Rectal smooth muscle tissue (tissue), 1 donor: Measurements from ENCODE around the gene TNP2.

Experiments
- H3K27ac ChIP-seq: one replicate; pipeline ENCODE4 v1.7.0; 2013; ENCODE audit warnings: low read depth, low read length, inconsistent platforms
- H3K27me3 ChIP-seq: one replicate; pipeline ENCODE4 v1.7.0; 2013; ENCODE audit warnings: low read length; ENCODE audit not compliant: control insufficient read depth, insufficient read depth
- H3K36me3 ChIP-seq: one replicate; pipeline ENCODE4 v1.7.0; 2013; ENCODE audit warnings: low read length; ENCODE audit not compliant: control insufficient read depth, insufficient read depth
- H3K4me1 ChIP-seq: one replicate; pipeline ENCODE4 v1.7.0; 2013; ENCODE audit warnings: low read length; ENCODE audit not compliant: control insufficient read depth, insufficient read depth
- H3K4me3 ChIP-seq: one replicate; pipeline ENCODE4 v1.7.0; 2013; ENCODE audit warnings: low read length
- H3K9ac ChIP-seq: one replicate; pipeline ENCODE4 v1.7.0; 2013; ENCODE audit warnings: low read length

TNP2 gene

DNA sequence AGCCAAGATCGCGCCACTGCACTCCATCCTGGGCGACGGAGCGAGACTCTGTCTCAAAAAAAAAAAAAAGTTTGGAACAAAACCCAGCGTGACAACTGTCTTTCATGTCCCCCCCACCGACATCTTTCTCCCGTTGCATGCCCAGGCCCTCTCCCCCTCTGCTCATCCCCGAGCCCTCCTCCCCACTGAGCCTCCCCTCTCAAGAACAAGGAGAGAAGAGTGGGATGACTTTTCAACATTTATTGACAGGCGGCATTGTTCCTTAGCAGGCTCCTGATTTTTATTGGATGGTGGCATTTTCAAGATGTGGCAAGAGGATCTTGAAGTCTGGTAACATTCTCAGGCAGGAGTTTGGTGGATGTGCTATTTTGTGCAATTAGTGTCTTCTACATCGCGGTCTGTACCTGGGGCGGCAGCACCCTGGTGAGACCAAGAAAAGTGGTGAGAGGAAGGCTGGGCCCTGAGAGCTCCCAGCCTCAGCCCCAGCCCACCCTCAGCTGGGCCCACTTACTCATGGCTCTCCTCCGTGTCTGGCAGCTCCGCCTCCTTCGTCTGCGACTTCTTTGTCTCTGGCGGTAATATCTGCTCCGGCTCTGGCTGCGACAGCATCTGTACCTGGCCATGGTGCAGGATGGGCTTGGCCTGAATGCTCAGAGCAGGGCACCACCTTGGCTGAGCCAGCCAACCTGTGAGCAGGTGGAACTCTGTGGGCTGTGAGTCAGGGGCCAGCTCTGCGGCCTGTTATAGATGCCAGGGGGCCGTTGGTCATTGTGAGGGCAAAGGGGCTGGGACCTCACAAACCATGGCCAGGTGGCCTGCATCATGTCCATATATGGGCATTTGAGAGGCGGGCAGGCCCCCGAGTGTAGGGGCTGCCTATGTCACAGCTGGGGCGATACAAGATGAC lies 11.7 kb upstream of the TNP2 start, which contains the start of gene PRM1:
Gene PRM1 (minus strand): TSS at position 715 of the 907 bp plus-strand sequence. CDS start 92 bp downstream, at position 623.
- H3K4me1 ChIP-seq, result no peaks in the 10 kb centered on the region
- H3K36me3 ChIP-seq, result no peaks in the 10 kb centered on the region

DNA sequence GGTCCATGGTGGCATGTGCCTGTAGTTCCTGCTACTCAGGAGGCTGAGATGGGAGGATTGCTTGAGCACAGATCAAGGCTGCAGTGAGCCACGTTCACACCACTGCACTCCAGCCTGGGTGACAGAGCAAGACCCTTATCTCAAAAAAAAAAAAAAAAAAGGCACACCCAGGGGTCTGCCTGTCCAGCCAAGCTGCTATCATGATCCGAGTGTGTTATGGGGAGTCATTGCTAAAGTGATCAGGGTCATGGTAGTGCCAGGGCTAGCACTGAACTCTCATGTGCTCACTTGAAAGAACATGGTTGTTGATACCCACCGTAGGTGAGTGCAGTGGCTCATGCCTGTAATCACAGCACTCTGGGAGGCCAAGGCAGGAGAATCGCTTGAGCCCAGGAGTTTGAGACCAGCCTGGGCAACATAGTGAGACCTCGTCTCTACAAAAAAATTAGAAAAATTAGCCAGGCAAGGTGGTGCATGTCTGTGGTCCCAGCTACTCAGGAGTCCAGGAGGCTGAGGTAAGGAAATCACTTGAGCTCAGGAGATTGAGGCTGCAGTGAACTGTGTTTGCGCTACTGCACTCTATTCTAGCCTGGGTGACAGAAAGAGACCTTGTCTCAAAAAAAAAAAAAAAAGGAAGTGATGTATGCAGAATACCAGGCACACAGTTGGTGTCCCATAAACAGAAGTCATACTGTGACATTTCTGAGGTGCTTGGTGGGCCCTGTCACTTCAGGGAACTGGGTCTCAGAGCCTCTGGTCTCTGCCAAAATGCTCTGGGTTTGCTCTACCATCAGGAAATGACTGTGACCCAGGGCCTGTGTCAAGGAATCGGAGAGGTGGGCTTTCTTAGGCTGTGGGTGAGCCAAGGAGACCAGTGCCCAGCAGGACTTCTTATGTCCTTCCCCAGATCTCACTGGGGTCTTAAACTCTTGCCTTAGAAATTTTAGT lies 9.8 kb upstream of the TNP2 start:
- Histone ChIP-seq H3K4me3 (no peak overlapping the region), H3K27ac (no peak overlapping the region), H3K4me1 (no peaks in the 10 kb centered on the region), H3K27me3 (no peaks in the 10 kb centered on the region), H3K36me3 (no peaks in the 10 kb centered on the region), H3K9ac (no peak overlapping the region)

More for the DNA sequence above, 11.7 kb upstream of the TNP2 start, which contains the start of gene PRM1:
- Histone ChIP-seq H3K27ac (no peak within 1 kb of the TSS), H3K4me3 (no peak within 1 kb of the TSS), H3K9ac (no peak within 1 kb of the TSS), H3K27me3 (no peaks in the 10 kb centered on the region)

DNA sequence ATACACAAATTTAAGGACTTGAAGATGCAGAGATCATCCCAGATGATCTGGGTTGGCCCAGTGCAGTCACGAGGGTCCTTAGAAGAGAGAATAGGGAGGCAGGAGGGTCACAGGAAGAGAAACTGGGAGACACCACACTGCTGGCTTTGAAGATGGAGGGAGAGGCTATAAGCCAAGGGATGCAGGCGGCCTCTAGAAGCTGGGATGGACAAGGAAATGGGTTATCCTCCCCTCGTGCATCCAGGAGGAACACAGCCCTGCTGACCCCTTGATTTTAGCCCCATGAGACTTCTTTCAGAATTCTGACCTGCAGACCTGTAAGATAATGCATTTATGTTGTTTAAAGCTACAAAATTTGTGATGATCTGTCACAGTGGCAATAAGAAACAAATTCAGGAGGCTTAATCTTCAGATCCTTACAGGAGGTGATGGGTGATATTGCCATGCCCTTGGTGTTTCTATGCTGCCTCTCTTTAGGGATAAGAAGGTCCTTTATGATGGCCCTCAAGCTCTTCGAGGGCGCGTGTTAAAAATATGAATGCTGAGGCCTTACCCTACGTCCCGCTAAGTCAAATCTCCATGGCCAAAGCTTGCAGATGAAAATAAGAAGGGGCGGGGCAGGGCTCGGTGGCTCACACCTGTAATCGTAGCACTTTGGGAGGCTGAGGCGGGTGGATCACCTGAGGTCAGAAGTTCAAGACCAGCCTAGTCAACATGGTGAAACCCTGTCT lies 8.6 kb upstream of the TNP2 start:
- H3K4me3 ChIP-seq, result no peak overlapping the region
- no peaks in the 10 kb centered on the region for H3K36me3 ChIP-seq
- H3K27ac ChIP-seq, result no peak overlapping the region
- H3K9ac ChIP-seq, result no peak overlapping the region
- H3K27me3 ChIP-seq, result no peaks in the 10 kb centered on the region
- no peaks in the 10 kb centered on the region for H3K4me1 ChIP-seq

- Histone ChIP-seq H3K36me3 (no peaks in the 10 kb centered on the region), H3K27me3 (no peaks in the 10 kb centered on the region), H3K9ac (no peak overlapping the region), H3K4me1 (no peaks in the 10 kb centered on the region), H3K4me3 (no peak overlapping the region), H3K27ac (no peak overlapping the region)
Observed at GRCh38 chr16:11276896-11277593, 7.9 kb upstream of the TNP2 start.

- no peaks in the 10 kb centered on the region for H3K4me1 ChIP-seq
- H3K27me3 ChIP-seq, result no peaks in the 10 kb centered on the region
- H3K27ac ChIP-seq, result no peak within 1 kb of the TSS
- no peak within 1 kb of the TSS for H3K4me3 ChIP-seq
- H3K36me3 ChIP-seq, result no peaks in the 10 kb centered on the region
- H3K9ac ChIP-seq, result no peak within 1 kb of the TSS
Observed at GRCh38 chr16:11276143-11276895, 7.2 kb upstream of the TNP2 start, which contains the start of gene PRM2. Gene PRM2 (minus strand): TSS chr16:11276480. CDS start chr16:11276370, 110 bp downstream.

GRCh38 chr16:11274964-11275363 lies 5.8 kb upstream of the TNP2 start:
- H3K36me3 ChIP-seq, result no peaks in the 10 kb centered on the region
- no peak overlapping the region for H3K27ac ChIP-seq
- no peak overlapping the region for H3K4me3 ChIP-seq
- H3K4me1 ChIP-seq, result no peaks in the 10 kb centered on the region
- H3K27me3 ChIP-seq, result no peaks in the 10 kb centered on the region
- no peak overlapping the region for H3K9ac ChIP-seq

DNA sequence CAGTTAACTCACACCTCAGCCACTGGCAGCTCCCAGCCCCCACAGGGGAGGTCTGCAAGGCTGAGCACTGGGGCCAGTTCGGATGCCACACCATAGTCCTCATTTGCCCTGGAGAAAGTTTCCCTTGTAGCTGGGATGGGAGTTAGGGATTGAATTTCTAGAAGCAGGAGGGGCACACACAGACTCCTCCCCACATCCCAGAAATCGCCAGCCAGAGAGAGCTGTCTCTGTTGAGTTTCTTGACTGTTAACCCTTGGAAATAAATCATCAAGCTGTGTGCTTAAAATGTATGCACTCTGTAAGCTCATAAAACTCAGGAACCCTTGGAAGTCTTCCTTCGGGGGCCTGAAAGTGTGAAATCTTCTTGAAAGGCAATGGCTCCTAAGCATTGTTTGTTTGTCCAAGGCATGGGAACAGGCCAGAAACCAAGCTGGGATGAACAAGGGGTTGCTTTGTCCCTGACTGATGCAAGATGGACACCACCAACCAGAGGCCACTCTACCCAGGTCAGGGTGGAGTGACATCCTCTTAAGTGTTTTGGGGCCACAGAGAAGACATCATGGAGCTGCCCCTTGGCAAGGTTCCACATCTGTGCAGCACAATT lies 4.7 kb upstream of the TNP2 start:
- Histone ChIP-seq H3K27ac (no peak overlapping the region), H3K4me1 (no peaks in the 10 kb centered on the region), H3K36me3 (no peaks in the 10 kb centered on the region), H3K9ac (no peak overlapping the region), H3K4me3 (no peak overlapping the region), H3K27me3 (no peaks in the 10 kb centered on the region)

GRCh38 chr16:11272921-11273720 lies 4.0 kb upstream of the TNP2 start, which contains the start of gene PRM3:
Gene PRM3 (minus strand): TSS chr16:11273629. CDS start chr16:11273595, 34 bp downstream.
- Histone ChIP-seq H3K27ac (no peak within 1 kb of the TSS), H3K36me3 (no peaks in the 10 kb centered on the region), H3K4me3 (no peak within 1 kb of the TSS), H3K9ac (no peak within 1 kb of the TSS), H3K4me1 (no peaks in the 10 kb centered on the region), H3K27me3 (no peaks in the 10 kb centered on the region)

DNA sequence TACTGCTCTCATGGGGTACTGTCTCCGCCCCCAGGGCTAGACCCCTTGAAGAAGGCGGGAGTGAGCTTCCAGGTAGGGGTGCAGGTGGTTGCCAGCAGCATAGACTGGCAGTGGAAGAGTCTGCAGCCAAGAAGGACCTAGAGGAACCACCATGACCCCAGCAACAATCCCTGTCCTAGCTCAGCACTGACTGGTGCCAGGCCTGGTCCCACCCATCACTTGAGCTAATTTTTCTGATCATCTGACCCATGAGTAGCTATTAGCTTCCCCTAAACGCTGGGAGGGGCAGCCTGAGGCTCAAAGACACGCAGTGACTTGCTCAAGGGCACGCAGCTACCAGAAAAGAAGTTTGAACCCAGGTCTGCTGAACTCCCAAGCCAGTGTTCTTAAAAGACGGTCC lies 3.4 kb upstream of the TNP2 start:
- no peaks in the 10 kb centered on the region for H3K36me3 ChIP-seq
- no peak overlapping the region for H3K27ac ChIP-seq
- no peak overlapping the region for H3K4me3 ChIP-seq
- no peaks in the 10 kb centered on the region for H3K4me1 ChIP-seq
- H3K27me3 ChIP-seq, result no peaks in the 10 kb centered on the region
- H3K9ac ChIP-seq, result no peak overlapping the region

DNA sequence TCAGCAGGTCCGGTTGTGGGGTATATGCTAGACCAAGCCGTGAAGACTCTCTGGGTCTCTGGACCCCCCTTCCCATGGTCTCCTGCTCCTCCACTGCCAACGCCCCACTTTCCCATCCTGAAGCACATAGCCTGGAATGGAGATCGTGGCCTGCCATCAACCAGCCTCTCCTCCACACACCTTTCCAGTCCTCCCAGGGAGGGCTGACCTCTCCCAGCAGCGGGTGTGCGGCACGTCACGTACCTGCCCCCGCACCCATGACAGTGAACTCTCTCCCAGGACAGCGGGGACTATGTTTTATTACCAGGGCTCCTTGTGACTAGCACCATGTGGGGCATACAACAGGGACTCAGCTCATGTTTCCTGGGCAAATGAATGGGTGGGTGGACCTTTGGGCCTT lies 2.5 kb upstream of the TNP2 start:
- Histone ChIP-seq H3K27me3 (no peaks in the 10 kb centered on the region), H3K27ac (no peak overlapping the region), H3K4me1 (no peaks in the 10 kb centered on the region), H3K36me3 (no peaks in the 10 kb centered on the region), H3K9ac (no peak overlapping the region), H3K4me3 (no peak overlapping the region)
